HEK293 (cell line): ENCODE data around the gene LPP.

ENCODE experiments used
- CTCF ChIA-PET: fragments of 350-600 bp; formaldehyde crosslinking; extraction: SDS; loops from one replicate; lab custom pipeline; 2021; ENCODE audit warnings: antibody characterized with exemption; lab: Yijun Ruan, JAX
- POLR2A ChIA-PET: fragments of 300-600 bp; formaldehyde crosslinking; extraction: SDS; loops from one replicate; lab custom pipeline; 2020; ENCODE audit warnings: antibody characterized with exemption, inconsistent platforms; lab: Yijun Ruan, JAX
- H3K27ac ChIP-seq: fragments of 200-500 bp; sonication (Bioruptor generic); 2 replicates; pipeline ENCODE4 v1.5.1; 2014; ENCODE audit warnings: low read depth, low read length, control low read depth, inconsistent platforms; ENCODE audit errors: extremely low read depth
- H3K36me3 ChIP-seq, 2 experiments: fragments of 200-500 bp in 1 of 2; sonication (Bioruptor generic) in 1 of 2; 1 replicate in 1 of 2; 2 replicates in 1 of 2; pipeline ENCODE4 v1.5.1; 2014 to 2017; ENCODE audit warnings: inconsistent platforms in 2 of 2, low read length in 2 of 2; ENCODE audit not compliant: control insufficient read depth in 2 of 2, insufficient read depth in 1 of 2
- H3K4me1 ChIP-seq: fragments of 200-500 bp; sonication (Bioruptor generic); 2 replicates; pipeline ENCODE4 v1.5.1; 2014; ENCODE audit warnings: mild to moderate bottlenecking, low read length, inconsistent platforms; ENCODE audit not compliant: control insufficient read depth, insufficient read depth
- H3K4me3 ChIP-seq: 2 replicates; pipeline ENCODE4 v1.5.1; 2011; ENCODE audit warnings: low read depth, mild to moderate bottlenecking, control low read depth, low read length, moderate library complexity
- H3K9me3 ChIP-seq: fragments of 200-500 bp; sonication (Bioruptor generic); 2 replicates; pipeline ENCODE4 v1.5.1; 2014; ENCODE audit warnings: low read depth, low read length, inconsistent platforms; ENCODE audit not compliant: control insufficient read depth, insufficient read depth
- EGR2 ChIP-seq: fragments of 450-650 bp; formaldehyde crosslinking; IDR thresholded peaks from 2 replicates; pipeline ENCODE4 v1.5.1; 2016; ENCODE audit warnings: low read depth, missing biosample characterization, missing genetic modification characterization
- SP2 ChIP-seq: fragments of 450-650 bp; formaldehyde crosslinking; IDR thresholded peaks from 2 replicates; pipeline ENCODE4 v1.5.1; 2016; ENCODE audit warnings: missing biosample characterization, missing genetic modification characterization
- ZBTB6 ChIP-seq: fragments of 450-650 bp; formaldehyde crosslinking; IDR thresholded peaks from 2 replicates; pipeline ENCODE4 v1.5.1; 2017; ENCODE audit warnings: missing biosample characterization, missing genetic modification characterization
- ZNF112 ChIP-seq: fragments of 450-650 bp; formaldehyde crosslinking; IDR thresholded peaks from 2 replicates; pipeline ENCODE4 v1.5.0; 2017; ENCODE audit warnings: missing biosample characterization, missing genetic modification characterization
- ZNF157 ChIP-seq: fragments of 450-650 bp; formaldehyde crosslinking; IDR thresholded peaks from 2 replicates; pipeline ENCODE4 v1.5.1; 2016; ENCODE audit warnings: missing biosample characterization, missing genetic modification characterization
- ZNF174 ChIP-seq: fragments of 450-650 bp; formaldehyde crosslinking; IDR thresholded peaks from 2 replicates; pipeline ENCODE4 v1.5.0; 2017; ENCODE audit warnings: missing biosample characterization, mild to moderate bottlenecking, missing genetic modification characterization
- ZNF211 ChIP-seq: fragments of 450-650 bp; formaldehyde crosslinking; IDR thresholded peaks from 2 replicates; pipeline ENCODE4 v1.5.1; 2016; ENCODE audit warnings: low read depth, missing biosample characterization, missing genetic modification characterization
- ZNF214 ChIP-seq: fragments of 450-650 bp; formaldehyde crosslinking; IDR thresholded peaks from 2 replicates; pipeline ENCODE4 v1.5.1; 2017; ENCODE audit warnings: missing biosample characterization, mild to moderate bottlenecking, missing genetic modification characterization, borderline replicate concordance
- ZNF354C ChIP-seq: fragments of 450-650 bp; formaldehyde crosslinking; IDR thresholded peaks from 2 replicates; pipeline ENCODE4 v1.5.1; 2016; ENCODE audit warnings: missing biosample characterization, missing genetic modification characterization, low read depth, borderline replicate concordance
- ZNF473 ChIP-seq: fragments of 450-650 bp; formaldehyde crosslinking; IDR thresholded peaks from 2 replicates; pipeline ENCODE4 v1.5.1; 2017; ENCODE audit warnings: missing biosample characterization, missing genetic modification characterization
- ZNF514 ChIP-seq: fragments of 450-650 bp; formaldehyde crosslinking; IDR thresholded peaks from 2 replicates; pipeline ENCODE4 v1.5.1; 2016; ENCODE audit warnings: missing biosample characterization, missing genetic modification characterization
- ZNF629 ChIP-seq: fragments of 450-650 bp; formaldehyde crosslinking; IDR thresholded peaks from 2 replicates; pipeline ENCODE4 v1.5.1; 2017; ENCODE audit warnings: missing biosample characterization, missing genetic modification characterization
- ZNF654 ChIP-seq: fragments of 450-650 bp; formaldehyde crosslinking; IDR thresholded peaks from 2 replicates; pipeline ENCODE4 v1.5.1; 2016; ENCODE audit warnings: low read depth, missing biosample characterization, missing genetic modification characterization
- ZNF664 ChIP-seq: fragments of 450-650 bp; formaldehyde crosslinking; IDR thresholded peaks from 2 replicates; pipeline ENCODE4 v1.5.1; 2016; ENCODE audit warnings: missing biosample characterization, missing genetic modification characterization
- ZNF768 ChIP-seq: fragments of 450-650 bp; formaldehyde crosslinking; IDR thresholded peaks from 2 replicates; pipeline ENCODE4 v1.5.1; 2018; ENCODE audit warnings: missing biosample characterization, mild to moderate bottlenecking, missing genetic modification characterization
- ZNF791 ChIP-seq: fragments of 450-650 bp; formaldehyde crosslinking; IDR thresholded peaks from 2 replicates; pipeline ENCODE4 v1.5.1; 2016; ENCODE audit warnings: missing biosample characterization, missing genetic modification characterization
- ZSCAN4 ChIP-seq: fragments of 450-650 bp; formaldehyde crosslinking; IDR thresholded peaks from 2 replicates; pipeline ENCODE4 v1.5.1; 2017; ENCODE audit warnings: missing biosample characterization, missing genetic modification characterization
- TF ChIP-seq, protein P1 (sequence below): fragments of 450-650 bp; formaldehyde crosslinking; IDR thresholded peaks from 2 replicates; pipeline ENCODE4 v1.5.1; 2016; ENCODE audit warnings: missing biosample characterization, missing genetic modification characterization, borderline replicate concordance

Gene LPP

DNA sequence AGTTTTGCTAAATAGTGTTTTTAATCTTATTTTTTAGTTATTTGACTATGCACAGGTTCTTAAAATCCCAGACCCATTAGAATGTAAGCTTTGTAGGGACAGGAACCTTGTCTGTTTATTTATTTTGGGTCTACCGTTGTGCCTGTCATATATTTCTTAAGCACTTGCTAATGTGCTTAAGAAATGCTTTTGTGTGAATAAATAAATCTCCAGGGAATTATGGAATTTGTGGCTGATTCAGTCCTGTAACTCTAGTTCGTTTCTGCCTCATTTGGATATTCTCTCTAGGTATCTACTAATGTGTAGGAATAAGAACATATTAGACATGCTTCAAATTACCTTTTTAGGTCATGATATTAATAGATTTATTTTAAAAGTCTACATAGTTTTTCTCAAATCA, 161.6 kb downstream of the LPP start:
- Histone ChIP-seq H3K9me3 (no peaks in the 10 kb centered on the region), H3K4me3 (no peak overlapping the region), H3K27ac (no peak overlapping the region), H3K4me1 (0 out of 2 replicates have a peak, but pooled peaks cover 2% of the 10 kb centered on the region), H3K36me3 (no peaks in the 10 kb centered on the region)
- TF ChIP-seq ZNF354C (tag by site-specific recombination) (no peak), ZNF664 (tag by site-specific recombination) (no peak)
- ChIA-PET POLR2A (no interaction called here), CTCF (interaction anchor here (0.7 kb wide), 1 partner anchor 19 kb away, joined by 5 read pairs; no protein-coding TSS in a partner anchor)

- ChIA-PET CTCF (interaction anchor here (0.7 kb wide), 1 partner anchor 20 kb away, joined by 5 read pairs; no protein-coding TSS in a partner anchor), POLR2A (no interaction called here)
- no peaks in the 10 kb centered on the region for H3K9me3 ChIP-seq
- TF ChIP-seq ZNF174 (tag by site-specific recombination) (no peak), ZNF214 (no peak), ZNF791 (tag by site-specific recombination) (no peak), ZNF514 (tag by site-specific recombination) (no peak), ZSCAN4 (tag by site-specific recombination) (no peak)
- no peak overlapping the region for H3K27ac ChIP-seq
- no peak overlapping the region for H3K4me3 ChIP-seq
- 0 out of 2 replicates have a peak, but pooled peaks cover 2% of the 10 kb centered on the region for H3K4me1 ChIP-seq
- H3K36me3 ChIP-seq: no peaks in the 10 kb centered on the region
These were observed 162.2 kb downstream of the LPP start for GRCh38 chr3:188316021-188316722.

DNA sequence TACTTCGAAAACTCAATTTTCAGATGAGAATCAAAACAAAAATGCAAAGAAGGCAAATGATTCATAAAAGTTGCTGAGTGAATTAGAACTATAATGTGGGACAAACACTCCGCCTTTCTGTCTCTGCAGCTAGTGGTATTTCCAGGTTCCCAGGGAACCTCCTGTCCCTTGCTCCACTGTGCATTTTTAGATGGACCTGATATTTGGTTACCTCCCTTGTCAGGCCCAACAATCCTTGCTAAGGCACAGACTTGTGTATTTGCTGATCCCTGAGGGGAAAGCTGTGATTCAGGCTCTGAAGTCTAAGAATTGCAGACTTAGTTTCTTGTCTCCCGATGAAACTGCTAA, 162.7 kb downstream of the LPP start:
- Histone ChIP-seq H3K36me3 (no peaks in the 10 kb centered on the region), H3K9me3 (no peaks in the 10 kb centered on the region), H3K27ac (no peak overlapping the region), H3K4me1 (0 out of 2 replicates have a peak, but pooled peaks cover 2% of the 10 kb centered on the region), H3K4me3 (no peak overlapping the region)
- CTCF ChIA-PET: no interaction called here
- POLR2A ChIA-PET: no interaction called here
- TF ChIP-seq ZNF654 (no peak), ZNF768 (tag by site-specific recombination) (no peak)

DNA sequence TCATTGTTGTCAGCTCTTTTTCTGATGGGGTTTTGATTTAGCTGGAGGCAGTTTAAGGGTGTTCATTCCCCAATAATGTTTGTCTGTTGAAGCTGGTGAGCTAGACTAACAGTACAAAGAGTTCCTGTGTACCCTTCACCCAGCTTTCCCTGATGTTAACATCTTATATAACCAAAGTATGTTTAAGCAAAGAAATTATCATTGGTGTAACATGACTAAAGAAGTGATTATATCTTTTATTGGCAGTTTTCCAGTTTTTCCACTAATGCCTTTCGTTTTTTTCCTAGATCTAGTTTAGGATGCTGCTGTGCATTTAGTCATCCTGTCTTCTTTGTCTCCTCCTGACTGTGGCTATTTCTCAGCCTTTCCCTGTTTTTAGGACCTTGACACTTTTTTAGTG, 165.6 kb downstream of the LPP start:
- Histone ChIP-seq H3K36me3 (no peaks in the 10 kb centered on the region), H3K4me3 (no peak overlapping the region), H3K27ac (no peak overlapping the region), H3K4me1 (0 out of 2 replicates have a peak, but pooled peaks cover 2% of the 10 kb centered on the region), H3K9me3 (no peaks in the 10 kb centered on the region)
- ChIA-PET CTCF (interaction anchor here (0.6 kb wide), 1 partner anchor 160 kb away, joined by 3 read pairs; no protein-coding TSS in a partner anchor), POLR2A (no interaction called here)
- TF ChIP-seq ZNF629 (tag by site-specific recombination) (no peak), ZNF157 (tag by site-specific recombination) (no peak), EGR2 (no peak), ZNF112 (tag by site-specific recombination) (no peak), ZBTB6 (no peak), ZNF211 (tag by site-specific recombination) (no peak), ZNF473 (no peak), SP2 (tag by site-specific recombination) (no peak)
- TF ChIP-seq, protein P1, sequence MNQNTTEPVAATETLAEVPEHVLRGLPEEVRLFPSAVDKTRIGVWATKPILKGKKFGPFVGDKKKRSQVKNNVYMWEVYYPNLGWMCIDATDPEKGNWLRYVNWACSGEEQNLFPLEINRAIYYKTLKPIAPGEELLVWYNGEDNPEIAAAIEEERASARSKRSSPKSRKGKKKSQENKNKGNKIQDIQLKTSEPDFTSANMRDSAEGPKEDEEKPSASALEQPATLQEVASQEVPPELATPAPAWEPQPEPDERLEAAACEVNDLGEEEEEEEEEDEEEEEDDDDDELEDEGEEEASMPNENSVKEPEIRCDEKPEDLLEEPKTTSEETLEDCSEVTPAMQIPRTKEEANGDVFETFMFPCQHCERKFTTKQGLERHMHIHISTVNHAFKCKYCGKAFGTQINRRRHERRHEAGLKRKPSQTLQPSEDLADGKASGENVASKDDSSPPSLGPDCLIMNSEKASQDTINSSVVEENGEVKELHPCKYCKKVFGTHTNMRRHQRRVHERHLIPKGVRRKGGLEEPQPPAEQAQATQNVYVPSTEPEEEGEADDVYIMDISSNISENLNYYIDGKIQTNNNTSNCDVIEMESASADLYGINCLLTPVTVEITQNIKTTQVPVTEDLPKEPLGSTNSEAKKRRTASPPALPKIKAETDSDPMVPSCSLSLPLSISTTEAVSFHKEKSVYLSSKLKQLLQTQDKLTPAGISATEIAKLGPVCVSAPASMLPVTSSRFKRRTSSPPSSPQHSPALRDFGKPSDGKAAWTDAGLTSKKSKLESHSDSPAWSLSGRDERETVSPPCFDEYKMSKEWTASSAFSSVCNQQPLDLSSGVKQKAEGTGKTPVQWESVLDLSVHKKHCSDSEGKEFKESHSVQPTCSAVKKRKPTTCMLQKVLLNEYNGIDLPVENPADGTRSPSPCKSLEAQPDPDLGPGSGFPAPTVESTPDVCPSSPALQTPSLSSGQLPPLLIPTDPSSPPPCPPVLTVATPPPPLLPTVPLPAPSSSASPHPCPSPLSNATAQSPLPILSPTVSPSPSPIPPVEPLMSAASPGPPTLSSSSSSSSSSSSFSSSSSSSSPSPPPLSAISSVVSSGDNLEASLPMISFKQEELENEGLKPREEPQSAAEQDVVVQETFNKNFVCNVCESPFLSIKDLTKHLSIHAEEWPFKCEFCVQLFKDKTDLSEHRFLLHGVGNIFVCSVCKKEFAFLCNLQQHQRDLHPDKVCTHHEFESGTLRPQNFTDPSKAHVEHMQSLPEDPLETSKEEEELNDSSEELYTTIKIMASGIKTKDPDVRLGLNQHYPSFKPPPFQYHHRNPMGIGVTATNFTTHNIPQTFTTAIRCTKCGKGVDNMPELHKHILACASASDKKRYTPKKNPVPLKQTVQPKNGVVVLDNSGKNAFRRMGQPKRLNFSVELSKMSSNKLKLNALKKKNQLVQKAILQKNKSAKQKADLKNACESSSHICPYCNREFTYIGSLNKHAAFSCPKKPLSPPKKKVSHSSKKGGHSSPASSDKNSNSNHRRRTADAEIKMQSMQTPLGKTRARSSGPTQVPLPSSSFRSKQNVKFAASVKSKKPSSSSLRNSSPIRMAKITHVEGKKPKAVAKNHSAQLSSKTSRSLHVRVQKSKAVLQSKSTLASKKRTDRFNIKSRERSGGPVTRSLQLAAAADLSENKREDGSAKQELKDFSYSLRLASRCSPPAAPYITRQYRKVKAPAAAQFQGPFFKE (tag by site-specific recombination): no peak
